GM19239 (cell line): Measurements from ENCODE around the gene HARBI1.

Experiments used
- DNase-seq: peaks from one replicate; pipeline ENCODE4 v3.0.0; 2011; ENCODE audit warnings: low spot score; ENCODE audit not compliant: insufficient read length
- FAIRE-seq: peaks from 2 replicates; lab custom pipeline; 2011; peaks lifted over from hg19 to GRCh38; lab: Jason Lieb, UNC

HARBI1 gene, protein sequence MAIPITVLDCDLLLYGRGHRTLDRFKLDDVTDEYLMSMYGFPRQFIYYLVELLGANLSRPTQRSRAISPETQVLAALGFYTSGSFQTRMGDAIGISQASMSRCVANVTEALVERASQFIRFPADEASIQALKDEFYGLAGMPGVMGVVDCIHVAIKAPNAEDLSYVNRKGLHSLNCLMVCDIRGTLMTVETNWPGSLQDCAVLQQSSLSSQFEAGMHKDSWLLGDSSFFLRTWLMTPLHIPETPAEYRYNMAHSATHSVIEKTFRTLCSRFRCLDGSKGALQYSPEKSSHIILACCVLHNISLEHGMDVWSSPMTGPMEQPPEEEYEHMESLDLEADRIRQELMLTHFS

DNA sequence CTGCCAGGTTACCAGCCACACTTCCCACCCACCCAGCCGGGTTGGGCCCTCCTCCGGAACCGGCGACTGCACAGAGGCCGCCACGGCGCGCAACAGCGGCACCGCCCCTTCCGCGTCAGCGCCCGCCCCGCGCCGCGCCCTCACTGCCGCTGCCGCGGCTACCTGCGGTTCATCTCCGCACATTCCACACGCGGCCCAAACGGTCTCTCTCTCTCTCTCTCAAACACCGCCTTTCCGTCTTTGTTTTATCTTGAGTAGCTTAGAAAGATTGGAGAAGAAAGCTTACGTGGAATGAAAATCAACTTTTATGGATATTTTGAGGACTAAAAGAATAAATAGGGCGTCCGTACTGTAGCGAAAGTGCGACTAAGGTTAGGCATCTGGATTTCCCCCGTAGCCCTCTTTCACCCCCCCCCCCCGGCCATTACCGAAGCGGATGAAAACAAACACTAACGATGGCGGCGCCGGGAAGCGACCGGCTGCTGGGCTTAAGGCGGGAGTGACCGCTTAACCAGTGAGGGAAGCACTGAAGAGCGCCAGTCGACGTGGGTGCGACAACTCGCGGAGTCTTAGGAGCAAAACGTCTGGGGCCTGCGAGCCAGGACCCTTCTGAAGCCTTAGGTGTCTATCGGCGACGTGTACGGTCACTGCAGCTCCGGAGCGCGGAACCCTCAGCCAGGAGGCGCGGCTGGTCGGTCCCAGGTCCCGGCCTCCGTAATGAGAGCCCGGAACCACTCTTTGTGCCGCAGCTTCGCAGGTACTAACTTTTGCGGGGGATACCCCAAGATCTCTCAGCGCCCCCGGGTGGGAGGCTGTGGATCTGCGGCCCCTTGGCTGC, at the start of gene HARBI1, which contains the start of gene ATG13:
Gene HARBI1, minus strand, starts transcription at position 94 of the 838 bp plus-strand sequence. CDS start 990 bp downstream, outside the sequence.
Gene ATG13, plus strand, starts transcription at position 420 of the 838 bp plus-strand sequence. CDS start 26,739 bp downstream, outside the sequence.
- DNase-seq (peak; percentile 86), FAIRE-seq (peak; percentile 70)

DNA sequence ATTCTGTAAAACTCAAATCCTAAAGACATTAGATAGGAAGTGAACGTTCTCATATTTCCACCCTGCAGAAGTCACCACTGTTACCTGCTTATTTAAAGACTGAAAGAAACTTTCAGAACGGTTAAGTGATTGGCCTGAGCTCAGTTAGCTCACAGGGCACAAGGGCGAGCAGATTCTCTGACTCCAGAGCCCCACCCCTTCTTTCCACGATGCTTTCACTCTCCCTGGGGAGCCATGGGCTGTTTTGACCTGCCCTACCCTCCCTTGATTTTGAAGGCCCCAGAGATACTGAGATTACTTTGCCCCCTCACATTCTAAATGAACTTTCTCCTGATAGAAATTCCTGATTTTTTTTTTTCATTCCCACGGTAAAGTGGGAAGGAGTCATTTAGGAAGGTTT, 49.5 kb upstream of the HARBI1 start:
- DNase-seq: no peak
- FAIRE-seq: no peak

DNA sequence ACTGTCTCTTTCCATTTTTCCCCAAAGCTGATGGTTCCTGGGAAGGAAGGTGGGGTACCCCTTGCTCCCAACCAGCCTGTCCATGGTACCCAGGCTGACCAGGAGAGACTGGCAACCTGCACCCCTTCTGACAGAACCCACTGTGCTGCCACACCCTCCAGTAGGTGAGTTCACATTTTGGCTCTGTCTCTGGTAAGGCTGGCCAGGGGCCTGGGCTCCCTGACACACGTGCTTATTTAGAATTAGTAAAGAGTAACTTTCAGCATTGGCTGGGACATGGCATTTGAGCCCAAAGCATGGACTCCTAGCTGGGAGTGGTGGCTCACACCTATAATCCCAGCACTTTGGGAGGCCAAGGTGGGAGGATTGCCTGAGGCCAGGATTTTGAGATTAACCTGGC, 48.3 kb upstream of the HARBI1 start:
- no peak for FAIRE-seq
- no peak for DNase-seq

DNA sequence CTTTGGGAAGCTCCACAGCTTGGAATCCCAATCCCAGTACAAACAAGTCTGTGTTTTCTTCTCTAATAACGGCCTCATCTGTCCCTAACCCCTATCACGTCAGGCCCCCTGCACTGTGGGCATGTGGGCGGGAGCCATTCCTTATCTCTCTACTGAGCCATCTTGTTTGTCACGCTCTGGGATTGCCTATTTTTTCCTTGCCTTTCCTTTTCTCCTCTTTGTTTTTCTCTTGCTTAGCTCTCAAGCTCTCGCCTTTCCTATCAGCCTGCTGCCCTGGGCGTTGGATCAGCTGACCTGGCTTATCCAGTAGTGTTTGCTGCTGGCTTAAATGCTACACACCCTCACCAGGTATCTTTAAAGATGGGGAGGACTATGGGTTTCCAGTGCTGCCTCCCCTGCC, 47.6 kb upstream of the HARBI1 start:
- FAIRE-seq (no peak), DNase-seq (no peak)

DNA sequence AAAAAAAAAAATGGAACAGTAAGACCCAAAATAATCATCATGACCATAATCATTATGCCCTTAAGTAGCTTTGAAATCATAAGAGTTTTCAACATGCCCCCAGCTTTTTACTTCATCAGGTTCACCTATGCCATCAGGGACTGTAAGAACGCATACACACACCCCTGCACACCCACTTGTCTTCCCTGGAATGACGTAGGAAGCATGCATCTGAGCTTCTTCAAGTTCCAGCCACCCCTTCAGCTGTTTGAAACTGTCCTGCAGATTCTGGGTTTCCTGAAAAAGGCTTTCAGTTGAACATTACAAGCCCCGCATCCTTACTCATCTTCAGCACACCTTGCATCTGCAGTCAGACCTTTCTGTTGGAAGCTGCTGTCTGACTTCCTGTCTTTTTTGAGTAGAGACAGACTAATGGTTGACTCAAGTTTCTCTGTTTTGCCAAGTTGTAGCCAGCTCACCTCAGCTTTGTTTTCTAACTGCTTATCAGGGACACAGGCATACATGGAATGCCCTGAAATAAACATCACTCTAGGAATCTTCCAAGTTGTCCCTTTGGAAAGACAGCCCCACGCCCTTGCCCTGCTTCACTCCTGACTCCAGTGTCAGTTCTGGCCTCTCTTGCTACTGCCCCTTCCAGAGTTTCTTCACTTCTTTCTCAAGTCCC, 46.4 kb upstream of the HARBI1 start:
- FAIRE-seq (no peak), DNase-seq (no peak)

DNA sequence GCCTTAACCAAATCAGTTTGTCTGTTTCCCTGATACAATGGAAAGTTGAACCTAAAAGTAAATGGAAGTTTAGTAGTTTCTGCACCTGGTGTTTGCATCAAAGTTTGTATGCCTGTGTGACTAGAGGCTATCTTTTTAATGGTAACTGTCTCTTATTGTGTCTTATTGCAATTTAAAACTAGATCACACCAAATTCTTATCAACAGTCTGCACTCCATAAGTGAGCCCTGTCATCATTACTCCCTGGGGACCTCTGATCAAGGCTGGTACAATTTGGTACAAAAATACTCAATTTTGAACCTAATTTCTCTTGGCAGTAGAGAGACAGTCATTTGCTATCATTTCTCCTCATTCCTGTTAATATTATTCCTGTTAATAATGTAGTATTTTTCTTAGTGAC, 45.3 kb upstream of the HARBI1 start:
- FAIRE-seq (no peak), DNase-seq (no peak)

DNA sequence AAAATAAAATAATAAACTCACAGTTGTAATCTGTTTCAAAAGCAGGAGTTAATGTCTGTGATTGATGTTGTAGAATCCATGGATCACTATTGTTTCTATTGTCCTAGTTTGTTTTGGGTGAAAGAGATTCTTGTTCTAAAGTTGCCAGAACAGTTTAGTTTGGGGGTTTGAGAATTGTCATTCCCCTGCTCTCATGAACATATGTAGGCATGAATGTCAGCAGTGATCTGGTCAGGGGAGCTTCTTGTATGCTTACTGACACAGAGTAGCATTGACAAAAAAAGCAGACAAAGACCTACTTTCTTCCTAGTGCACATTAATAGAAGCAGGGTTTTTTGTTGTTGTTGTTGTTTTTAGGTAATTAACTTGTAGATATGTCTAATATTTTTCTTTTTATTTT, 44.8 kb upstream of the HARBI1 start:
- FAIRE-seq (no peak), DNase-seq (no peak)

DNA sequence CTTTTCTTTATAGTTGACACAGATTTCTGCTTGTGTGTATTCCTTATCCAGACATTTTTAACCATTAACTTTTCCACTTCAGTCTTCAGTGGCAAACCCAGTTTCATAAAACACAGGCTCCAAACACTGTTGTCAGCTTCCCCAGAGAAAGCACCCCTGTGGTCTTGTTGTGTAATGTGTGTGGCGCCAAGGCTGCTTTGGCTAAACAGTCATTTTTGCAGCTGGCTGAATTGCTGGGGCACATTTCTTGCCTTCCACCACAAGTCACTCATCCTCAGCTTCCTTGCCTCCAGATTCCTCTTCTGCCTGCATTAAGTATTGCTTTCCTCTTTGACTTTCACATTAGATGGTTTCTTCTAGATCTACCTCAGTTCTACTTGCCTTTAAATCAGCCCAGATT, 42.9 kb upstream of the HARBI1 start:
- FAIRE-seq: no peak

DNA sequence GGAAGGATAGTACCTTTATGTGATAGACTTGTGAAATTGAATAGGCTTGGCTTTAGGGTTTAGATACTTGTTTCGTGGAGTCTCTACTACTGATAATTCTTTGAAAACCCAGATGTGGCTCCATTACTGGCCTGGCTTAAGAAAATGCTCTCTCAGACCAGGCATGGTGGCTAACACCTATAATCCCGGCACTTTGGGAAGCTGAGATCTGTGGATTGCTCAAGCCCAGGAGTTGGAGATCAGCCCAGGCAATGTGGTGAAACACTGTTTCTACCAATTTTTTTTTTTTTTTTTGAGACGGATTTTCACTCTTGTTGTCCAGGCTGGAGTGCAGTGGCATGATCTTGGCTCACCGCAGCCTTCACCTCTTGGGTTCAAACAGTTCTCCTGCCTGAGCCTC, 41.2 kb upstream of the HARBI1 start:
- FAIRE-seq: no peak
- DNase-seq: no peak

More for the DNA sequence above, 42.9 kb upstream of the HARBI1 start:
- no peak for DNase-seq

DNA sequence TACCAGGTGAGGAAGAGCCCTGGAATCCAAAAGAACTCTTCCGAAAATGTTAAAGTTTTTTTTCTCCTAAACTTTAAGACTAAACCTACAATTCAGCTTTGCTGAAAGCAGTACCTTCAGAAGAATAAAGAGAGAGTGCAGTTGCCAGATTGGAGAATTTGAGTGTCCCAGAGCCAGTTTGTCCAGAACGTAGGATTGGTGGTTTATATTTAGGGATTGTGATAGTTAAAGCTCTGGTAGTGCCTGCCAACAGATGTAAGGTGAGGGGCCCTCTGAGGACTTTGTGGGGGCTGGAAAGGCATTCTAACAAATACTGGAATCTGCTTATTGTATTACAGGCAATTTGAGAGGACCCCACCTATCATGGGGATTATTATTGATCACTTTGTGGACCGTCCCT, 40.2 kb upstream of the HARBI1 start:
- DNase-seq (no peak), FAIRE-seq (no peak)

DNA sequence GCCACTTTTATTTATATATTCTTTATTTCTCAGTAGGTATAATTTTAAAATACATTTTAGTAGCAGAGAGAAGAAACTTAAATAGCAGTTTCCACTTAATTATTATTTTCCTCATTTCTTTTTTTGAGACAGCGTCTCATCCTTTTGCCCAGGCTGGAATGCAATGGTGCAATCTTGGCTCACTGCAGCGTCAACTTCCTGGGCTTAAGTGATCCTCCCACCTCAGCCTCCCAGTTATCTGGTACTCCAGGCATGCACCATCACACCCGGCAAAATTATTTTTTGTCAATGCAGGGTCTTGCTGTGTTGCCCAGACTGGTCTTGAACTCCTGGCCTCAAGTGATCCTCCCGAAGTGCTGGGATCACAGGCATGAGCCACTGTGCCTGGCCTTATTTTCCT, 38.6 kb upstream of the HARBI1 start:
- DNase-seq (no peak), FAIRE-seq (no peak)

DNA sequence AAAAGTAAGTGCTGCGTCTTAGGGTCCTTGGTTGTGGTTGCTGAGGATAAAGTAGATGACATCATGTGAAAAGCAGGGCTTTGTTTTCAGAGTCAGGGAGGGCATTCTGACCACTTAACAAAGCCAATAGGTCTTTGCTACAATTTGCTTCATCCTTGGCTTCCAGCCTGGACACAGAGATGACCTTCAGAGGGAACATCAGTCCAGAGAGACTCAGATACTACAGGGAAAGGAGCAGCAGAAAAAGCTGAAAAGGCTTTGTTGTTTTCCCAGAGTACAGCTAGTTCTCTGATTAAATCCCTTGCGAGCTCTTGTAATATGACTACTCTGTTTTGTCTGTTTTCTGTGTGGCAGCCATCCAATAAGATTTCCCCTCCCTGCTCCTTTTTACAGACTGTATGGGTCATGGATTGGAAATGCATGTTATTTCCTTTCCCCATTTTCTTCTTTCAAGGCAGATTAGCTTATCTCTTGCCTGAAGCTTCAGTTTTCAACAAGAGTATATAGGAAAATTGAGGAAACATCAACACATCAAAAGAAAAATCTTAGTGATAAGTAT, 32.2 kb upstream of the HARBI1 start:
- DNase-seq (no peak), FAIRE-seq (no peak)

DNA sequence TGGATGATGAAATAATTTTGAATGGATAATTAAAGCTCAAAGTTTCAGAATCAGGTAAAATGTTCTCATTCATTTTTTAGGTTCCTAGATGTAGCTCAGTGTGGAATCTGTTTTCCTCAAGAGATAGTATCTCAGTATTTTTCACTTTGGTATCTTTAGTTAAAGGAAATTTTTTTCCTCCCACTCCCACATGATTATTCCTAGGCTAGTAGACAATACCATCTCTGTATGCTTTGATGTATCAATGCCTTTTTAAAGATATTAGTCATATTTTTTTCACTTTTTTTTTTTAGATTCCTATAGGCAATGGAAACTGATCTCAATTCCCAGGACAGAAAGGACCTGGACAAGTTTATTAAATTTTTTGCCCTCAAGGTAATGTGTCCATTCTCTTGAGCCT, 27.0 kb upstream of the HARBI1 start:
- FAIRE-seq (no peak), DNase-seq (no peak)

DNA sequence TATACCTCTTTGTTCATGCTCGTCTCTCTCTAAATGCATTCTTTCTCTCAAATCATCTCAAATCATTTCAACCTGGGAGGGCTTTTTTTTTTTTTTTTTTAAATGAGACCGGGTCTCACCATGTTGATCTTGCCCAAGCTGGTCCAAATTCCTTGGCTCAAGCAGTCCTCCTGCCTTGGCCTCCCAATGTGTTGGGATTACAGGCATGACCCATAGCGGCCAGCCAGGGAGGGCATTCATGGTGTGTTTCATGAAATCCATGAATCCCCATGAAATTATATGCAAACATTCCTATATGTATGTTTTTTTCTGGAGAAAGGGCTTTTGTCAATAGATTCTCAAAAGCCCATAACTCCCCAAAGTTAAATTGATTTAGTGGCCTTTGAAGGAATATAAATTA, 26.5 kb upstream of the HARBI1 start:
- no peak for DNase-seq
- no peak for FAIRE-seq

DNA sequence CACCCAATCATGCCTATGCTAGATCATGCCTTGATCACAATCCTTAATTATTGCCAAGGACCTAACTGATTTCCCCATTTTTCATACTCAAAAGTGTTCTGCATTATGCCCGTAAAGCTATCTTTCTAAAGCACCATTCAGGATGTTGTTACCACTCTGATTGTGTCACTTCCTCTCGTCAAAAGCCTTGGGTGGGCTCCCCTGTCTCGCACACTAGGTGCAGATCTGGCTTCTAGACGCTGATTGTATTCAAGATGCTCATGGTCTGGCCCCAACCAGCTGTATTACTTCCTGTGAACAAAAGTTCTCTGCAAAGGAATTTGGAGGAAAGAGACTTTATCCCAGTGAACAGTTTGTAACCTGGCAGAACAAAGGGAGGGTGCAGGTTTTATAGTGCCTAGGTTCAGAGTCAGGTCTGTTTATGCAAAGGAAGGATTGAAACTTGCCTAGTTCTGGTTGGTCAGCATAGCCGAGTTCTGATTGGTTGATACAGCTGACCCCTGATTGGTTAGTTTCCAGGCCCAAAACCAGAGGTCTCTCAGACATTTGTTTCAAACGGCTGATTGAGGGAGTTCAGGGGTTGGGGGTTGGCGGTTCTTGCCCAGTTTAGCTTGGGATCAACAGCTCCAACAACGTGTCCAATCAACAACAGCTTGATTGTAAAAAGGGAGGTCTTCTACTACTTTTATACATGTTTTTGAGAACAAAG, 25.8 kb upstream of the HARBI1 start:
- FAIRE-seq (no peak), DNase-seq (no peak)

DNA sequence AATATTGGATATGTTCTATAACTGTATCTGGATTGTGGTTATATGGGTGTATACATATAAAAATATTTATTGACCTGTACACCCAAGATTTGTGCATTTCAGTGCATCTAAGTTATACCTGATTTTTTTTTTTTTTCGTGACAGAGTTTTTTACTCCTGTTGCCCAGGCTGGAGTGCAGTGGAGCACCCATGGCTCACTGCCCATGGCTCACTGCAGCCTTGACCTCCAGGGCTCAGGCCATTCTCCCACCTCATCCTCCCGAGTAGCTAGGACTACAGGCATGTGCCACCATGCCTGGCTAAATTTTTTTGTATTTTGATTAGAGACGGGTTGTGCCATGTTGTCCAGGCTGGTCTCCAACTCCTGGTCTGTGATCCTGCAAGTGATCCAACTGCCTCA, 24.6 kb upstream of the HARBI1 start:
- FAIRE-seq (no peak), DNase-seq (no peak)

DNA sequence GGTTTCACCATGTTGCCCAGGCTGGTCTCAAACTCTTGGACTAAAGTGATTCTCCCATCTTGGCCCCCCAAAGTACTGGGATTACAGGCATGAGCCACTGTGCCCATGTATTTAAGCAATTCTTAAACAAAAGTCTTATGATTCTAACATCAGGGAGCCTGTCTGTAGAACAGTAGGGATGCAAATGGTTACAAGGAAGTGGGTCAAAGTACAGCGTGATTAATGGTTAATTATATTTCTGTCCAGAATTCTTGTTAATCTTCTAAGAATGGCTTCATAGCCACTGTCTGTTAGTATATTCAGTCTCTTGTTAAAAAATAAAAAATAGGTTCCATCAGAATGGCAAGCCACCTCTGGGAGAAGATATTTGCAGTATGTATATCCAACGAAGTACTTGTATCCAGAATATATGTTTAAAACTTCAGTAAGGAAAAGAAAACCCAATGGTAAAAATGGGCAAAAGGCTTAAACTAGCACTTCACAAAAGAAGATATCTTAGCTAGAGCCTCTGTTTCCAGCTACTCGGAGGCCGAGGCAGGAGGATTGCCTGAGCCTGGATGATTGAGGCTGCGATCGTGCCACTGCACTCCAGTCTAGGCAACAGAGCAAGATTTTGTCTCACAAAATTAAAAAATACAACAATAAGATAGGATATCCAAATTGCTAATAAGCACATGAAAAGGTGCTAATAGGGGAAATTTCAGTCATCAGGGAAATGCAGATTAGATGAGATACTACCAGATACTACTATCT, 23.2 kb upstream of the HARBI1 start:
- DNase-seq (no peak), FAIRE-seq (no peak)

DNA sequence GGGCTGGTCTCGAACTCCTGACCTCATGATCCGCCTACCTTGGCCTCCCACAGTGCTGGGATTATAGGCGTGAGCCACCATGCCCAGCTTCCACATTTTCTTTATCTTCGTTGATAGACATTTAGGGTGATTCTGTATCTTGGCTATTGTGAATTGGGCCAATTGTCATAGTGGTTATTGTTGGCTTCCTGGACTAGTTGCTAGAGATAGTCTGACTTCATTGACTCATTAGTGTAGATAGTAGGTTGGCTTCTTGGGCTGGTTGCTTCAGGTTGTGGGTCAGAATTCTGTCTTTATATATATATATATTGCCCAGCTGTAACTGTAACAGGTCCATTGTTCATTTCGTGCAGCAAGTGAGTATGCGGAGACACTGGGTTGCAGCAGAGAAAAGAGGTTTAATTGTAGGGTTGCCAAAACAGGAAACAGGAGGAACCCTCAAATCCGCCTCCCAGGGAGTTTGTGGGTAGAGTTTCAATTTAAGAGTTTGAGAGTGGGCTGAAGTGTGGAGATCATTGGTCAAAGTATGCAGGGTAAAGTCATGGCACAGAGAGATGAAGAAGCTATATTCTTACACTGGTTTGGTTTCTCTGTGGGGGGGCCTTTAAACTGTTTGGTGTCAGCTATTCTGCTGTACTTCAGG, 22.3 kb upstream of the HARBI1 start:
- FAIRE-seq: no peak
- DNase-seq: no peak

DNA sequence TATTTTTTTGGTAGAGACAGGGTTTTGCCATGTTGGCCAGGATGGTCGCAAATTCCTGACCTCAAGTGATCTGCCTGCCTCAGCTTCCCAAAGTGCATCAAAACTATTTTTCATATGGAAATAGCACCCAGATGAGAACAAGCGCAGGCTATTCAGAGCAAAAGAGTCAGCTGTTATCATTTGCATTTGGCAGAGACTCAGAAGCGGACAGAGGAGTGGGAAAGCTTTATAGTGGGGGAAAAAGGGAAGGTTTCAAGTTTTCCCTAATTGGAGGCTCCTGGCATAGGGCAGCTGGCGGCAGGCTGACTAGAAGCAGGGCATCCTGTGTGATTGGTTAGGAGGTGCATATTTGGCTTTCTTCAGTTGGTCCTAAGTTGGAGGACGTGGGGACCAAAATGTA, 20.5 kb upstream of the HARBI1 start:
- FAIRE-seq: no peak
- DNase-seq: no peak
